Esophagus squamous epithelium (tissue), 5 donors: Measurements from ENCODE around the gene ENDOG. TPM values are rescaled to one million over a fixed set of nuclear protein-coding genes. Genes with fewer than 3 reads are reported as not detected.
"Not testable (repeated sequence)": the region's sequence is repeated elsewhere in the genome, so short reads cannot be mapped to it uniquely, and the experiment has no call there.

Experiments used
- DNase-seq: peaks from one replicate; lab custom pipeline; 2025; lab: John Stamatoyannopoulos, UW
- H3K27ac ChIP-seq, 4 donors: fragments of 200-600 bp; sonication (generic); one replicate each; pipeline ENCODE4 v1.5.1; 2016 to 2019; ENCODE audit warnings: mild to moderate bottlenecking in 1 of 4
- H3K27me3 ChIP-seq, 4 donors: fragments of 200-600 bp; sonication (generic); 1 replicate in 3 of 4; 2 replicates in 1 of 4; pipeline versions ENCODE4 v1.5.1 to v1.6.0; 2017 to 2021; ENCODE audit warnings: antibody characterized with exemption in 1 of 4
- H3K36me3 ChIP-seq, 3 donors: fragments of 200-600 bp; sonication (generic); one replicate each; pipeline ENCODE4 v1.5.1; 2016 to 2019
- H3K4me1 ChIP-seq, 3 donors: fragments of 200-600 bp; sonication (generic); one replicate each; pipeline ENCODE4 v1.5.1; 2017 to 2019
- H3K4me3 ChIP-seq, 4 donors: fragments of 200-600 bp; sonication (generic); 1 replicate in 3 of 4; 2 replicates in 1 of 4; pipeline ENCODE4 v1.5.1; 2016 to 2019; ENCODE audit warnings: mild to moderate bottlenecking in 2 of 4, moderate library complexity in 1 of 4
- H3K9me3 ChIP-seq, 3 donors: fragments of 200-600 bp; sonication (generic); one replicate each; pipeline ENCODE4 v1.5.1; 2016 to 2019
- POLR2A ChIP-seq, 4 donors: fragments of 450-650 bp; IDR thresholded peaks; one replicate each; pipeline ENCODE4 v1.6.1; 2017; ENCODE audit warnings: antibody characterized with exemption in 4 of 4, mild to moderate bottlenecking in 4 of 4, moderate library complexity in 3 of 4
- WGBS, 2 donors: methylation state at CpG; one replicate each; pipeline ENCODE4 v1.1.5; 2018; 5-methylcytosine and 5-hydroxymethylcytosine counted together
- intact Hi-C: fragments of 100-400 bp; cut with DNase I; formaldehyde crosslinking; loops from one replicate; pipeline ENCODE4 v1.15.0; 2022
- total RNA-seq, 4 donors: library from RNA; depleted of rRNA; stranded (reverse); fragments of >200 nt; gene quantifications; one replicate each; pipeline ENCODE4 v1.1.0, GENCODE V29; 2016
- TF ChIP-seq, protein P1 (sequence below), 6 experiments: fragments of 450-650 bp in 4 of 6; fragments of 200-600 bp in 2 of 6; sonication (generic) in 2 of 6; IDR thresholded peaks; one replicate each; pipeline ENCODE4 v1.5.1; 2016 to 2019; ENCODE audit warnings: antibody characterized with exemption in 6 of 6, mild to moderate bottlenecking in 4 of 6, moderate library complexity in 4 of 6
- donor health status: DM: yes; HTN: yes; CAD: no.

Gene ENDOG
- total RNA-seq, 4 donors from 2014 or later, result 21.2 to 40.1 (median 36.5) TPM

DNA sequence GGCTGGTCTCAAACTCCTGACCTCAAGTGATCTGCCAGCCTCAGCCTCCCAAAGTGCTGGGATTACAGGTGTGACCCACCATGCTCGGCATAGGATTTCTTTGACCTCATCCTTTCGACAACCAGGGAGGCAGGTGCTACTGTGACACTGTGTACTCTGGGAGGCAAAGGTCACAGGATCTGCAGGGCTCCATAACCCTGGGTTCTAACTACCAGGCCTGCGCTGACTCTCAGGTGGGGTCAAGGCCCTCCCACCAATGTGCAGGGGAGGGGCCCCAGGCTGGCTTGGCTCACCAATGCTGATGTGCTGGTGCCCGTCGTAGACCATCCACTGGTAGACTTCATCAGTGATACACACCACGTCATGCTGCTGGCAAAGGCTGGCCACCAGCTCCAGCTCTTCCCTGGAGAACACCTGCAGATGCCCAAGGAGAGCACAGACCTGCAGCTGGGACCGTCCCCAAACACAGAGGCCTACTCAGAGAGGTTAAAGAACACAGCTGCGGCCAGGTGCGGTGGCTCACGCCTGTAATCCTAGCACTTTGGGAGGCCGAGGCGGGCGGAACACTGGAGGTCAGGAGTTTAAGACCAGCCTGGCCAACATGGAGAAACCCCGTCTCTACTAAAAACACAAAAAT is 18.3 kb downstream of the ENDOG start:
- no peak for DNase-seq
- no peak overlapping the region for H3K27ac ChIP-seq
- intact Hi-C loops, result no loop called here
- H3K9me3 ChIP-seq, result no peaks in the 10 kb centered on the region
- peaks cover 0 to 82% (median 0%) of the 10 kb centered on the region in 3 donors for H3K36me3 ChIP-seq
- no peak overlapping the region for H3K4me3 ChIP-seq
- H3K4me1 ChIP-seq, result no peaks in the 10 kb centered on the region
- WGBS, 2 donors, result 73 to 100% methylated on average over 3 to 8 of the region's 14 CpGs
- H3K27me3 ChIP-seq, result no peaks in the 10 kb centered on the region
- TF ChIP-seq POLR2A (IDR thresholded peaks at IDR 0.05), result no peak
- TF ChIP-seq, protein P1, sequence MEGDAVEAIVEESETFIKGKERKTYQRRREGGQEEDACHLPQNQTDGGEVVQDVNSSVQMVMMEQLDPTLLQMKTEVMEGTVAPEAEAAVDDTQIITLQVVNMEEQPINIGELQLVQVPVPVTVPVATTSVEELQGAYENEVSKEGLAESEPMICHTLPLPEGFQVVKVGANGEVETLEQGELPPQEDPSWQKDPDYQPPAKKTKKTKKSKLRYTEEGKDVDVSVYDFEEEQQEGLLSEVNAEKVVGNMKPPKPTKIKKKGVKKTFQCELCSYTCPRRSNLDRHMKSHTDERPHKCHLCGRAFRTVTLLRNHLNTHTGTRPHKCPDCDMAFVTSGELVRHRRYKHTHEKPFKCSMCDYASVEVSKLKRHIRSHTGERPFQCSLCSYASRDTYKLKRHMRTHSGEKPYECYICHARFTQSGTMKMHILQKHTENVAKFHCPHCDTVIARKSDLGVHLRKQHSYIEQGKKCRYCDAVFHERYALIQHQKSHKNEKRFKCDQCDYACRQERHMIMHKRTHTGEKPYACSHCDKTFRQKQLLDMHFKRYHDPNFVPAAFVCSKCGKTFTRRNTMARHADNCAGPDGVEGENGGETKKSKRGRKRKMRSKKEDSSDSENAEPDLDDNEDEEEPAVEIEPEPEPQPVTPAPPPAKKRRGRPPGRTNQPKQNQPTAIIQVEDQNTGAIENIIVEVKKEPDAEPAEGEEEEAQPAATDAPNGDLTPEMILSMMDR (IDR thresholded peaks at IDR 0.05), result no peak

DNA sequence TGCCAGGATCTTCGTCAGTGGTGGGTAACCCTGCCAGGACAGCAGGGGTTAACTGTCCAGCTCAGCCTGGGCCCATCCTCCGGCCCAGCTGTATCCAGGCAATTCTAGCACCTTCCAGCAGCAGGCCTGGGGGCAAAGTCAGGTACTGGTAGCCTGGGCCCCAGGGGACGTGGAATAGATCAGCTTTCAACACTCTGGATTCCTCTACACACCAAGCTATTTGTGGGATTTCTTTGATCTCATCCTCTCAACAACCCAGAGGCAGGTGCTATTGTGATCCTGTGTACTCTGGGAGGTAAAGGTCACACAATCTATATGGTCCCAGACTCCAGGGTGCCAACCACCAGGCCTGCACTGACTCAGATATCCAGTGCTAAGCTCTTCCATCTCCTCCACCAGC is 20.0 kb downstream of the ENDOG start:
- 80 to 82% methylated on average over 3 of the region's 3 CpGs for WGBS, 2 donors
- intact Hi-C loops, result no loop called here

DNA sequence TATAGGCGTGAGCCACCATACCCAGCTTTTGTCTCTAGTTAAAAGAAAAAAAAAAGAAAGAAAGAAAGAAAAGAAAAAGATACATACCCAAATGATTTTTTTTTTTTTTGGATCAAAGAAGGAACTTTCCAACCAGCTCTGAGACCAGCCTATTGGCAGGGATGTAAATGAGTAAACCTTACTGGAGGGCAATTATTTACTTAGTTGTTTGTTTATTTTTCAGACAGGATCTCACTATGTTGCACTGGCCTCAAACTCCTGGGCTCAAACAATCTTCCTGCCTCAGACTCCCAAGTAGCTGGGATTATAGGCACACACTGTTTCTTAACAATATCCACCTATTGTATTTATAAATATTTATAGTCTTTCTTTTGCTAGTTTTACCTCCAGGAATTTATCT is 22.2 kb downstream of the ENDOG start:
- no peaks in the 10 kb centered on the region for H3K27me3 ChIP-seq
- intact Hi-C loops, result no loop called here
- 88 to 100% methylated on average over 1 of the region's 1 CpG for WGBS, 2 donors

More for the DNA sequence above, 20.0 kb downstream of the ENDOG start:
- DNase-seq, result no peak
- no peaks in the 10 kb centered on the region for H3K9me3 ChIP-seq
- TF ChIP-seq POLR2A (IDR thresholded peaks at IDR 0.05), result no peak
- TF ChIP-seq, protein P1 (IDR thresholded peaks at IDR 0.05), result no peak
- no peak overlapping the region for H3K4me3 ChIP-seq
- H3K27me3 ChIP-seq, result no peaks in the 10 kb centered on the region
- no peak overlapping the region for H3K27ac ChIP-seq
- peaks cover 0 to 89% (median 0%) of the 10 kb centered on the region in 3 donors for H3K36me3 ChIP-seq
- no peaks in the 10 kb centered on the region for H3K4me1 ChIP-seq

DNA sequence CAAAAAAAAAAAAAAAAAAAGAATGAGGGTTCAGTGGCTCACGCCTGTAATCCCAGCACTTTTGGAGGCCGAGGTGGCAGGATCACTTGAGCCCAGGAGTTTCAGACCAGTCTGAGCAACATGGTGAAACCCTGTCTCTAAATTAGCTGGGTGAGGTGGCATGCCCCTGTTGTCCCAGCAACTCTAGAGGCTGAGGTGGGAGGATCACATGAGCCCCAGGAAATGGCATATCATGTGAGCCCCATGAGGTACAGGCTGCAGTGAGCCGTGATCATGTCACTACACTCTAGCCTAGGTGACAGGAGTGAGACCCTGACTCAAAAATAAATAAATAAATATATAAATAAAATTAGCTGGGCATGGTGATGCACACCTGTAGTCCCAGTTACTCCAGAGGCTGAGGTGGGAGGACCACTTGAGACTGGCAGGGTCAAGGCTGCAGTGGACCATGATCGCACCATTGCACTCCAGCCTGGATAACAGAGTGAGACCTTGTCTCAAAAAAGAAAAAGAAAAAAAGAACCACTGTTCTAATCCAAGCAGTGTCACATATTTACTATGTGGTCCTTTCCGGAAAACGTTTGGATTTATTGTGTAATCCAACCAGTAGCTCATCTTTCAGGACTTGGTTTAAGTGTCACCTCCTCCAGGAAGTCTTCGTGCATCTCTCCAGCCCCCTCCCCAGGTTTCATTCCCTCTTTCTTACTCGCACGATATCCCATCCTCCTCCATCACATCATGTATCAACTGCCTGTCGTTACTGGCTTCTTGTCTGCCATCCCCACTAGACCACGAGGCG is 23.6 kb downstream of the ENDOG start:
- peaks cover 0 to 60% (median 0%) of the 10 kb centered on the region in 3 donors for H3K36me3 ChIP-seq
- H3K4me1 ChIP-seq, result peaks cover 8 to 25% (median 9%) of the 10 kb centered on the region in 3 donors
- no peak for TF ChIP-seq POLR2A (IDR thresholded peaks at IDR 0.05)
- TF ChIP-seq, protein P1 (IDR thresholded peaks at IDR 0.05), result no peak
- DNase-seq, result no peak
- H3K27ac ChIP-seq, result no peak overlapping the region
- 83 to 91% methylated on average over 12 of the region's 12 CpGs for WGBS, 2 donors
- H3K9me3 ChIP-seq, result no peaks in the 10 kb centered on the region
- no peak overlapping the region for H3K4me3 ChIP-seq
- intact Hi-C loops, result no loop called here
- H3K27me3 ChIP-seq, result no peaks in the 10 kb centered on the region

More for the DNA sequence above, 22.2 kb downstream of the ENDOG start:
- H3K36me3 ChIP-seq, result peaks cover 0 to 74% (median 0%) of the 10 kb centered on the region in 3 donors
- H3K9me3 ChIP-seq, result no peaks in the 10 kb centered on the region
- H3K4me1 ChIP-seq, result peaks cover 3 to 11% (median 4%) of the 10 kb centered on the region in 3 donors
- H3K4me3 ChIP-seq, result no peak overlapping the region
- no peak overlapping the region for H3K27ac ChIP-seq
- TF ChIP-seq, protein P1 (IDR thresholded peaks at IDR 0.05), result no peak
- TF ChIP-seq POLR2A (IDR thresholded peaks at IDR 0.05), result no peak
- DNase-seq, result no peak

DNA sequence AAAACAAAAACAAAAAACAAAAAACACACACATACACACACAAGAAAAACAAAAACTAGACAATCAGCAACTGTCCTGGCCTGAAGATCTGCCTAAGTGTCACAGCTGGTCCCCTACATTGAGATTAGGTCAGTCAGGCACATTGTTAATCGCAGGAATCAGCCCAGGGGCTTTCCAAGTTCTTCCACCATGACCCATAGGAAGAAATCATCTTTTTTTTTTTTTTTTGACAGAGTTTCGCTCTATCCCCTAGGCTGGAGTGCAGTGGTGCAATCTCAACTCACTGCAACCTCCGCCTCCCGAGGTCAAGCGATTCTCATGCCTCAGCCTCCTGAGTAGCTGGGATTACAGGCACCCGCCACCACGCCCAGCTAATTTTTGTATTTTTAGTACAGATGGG is 24.9 kb downstream of the ENDOG start:
- WGBS, 2 donors, result 90 to 96% methylated on average over 6 to 7 of the region's 7 CpGs
- intact Hi-C loops, H3K4me3 ChIP-seq: not testable (repeated sequence)

More for the DNA sequence above, 24.9 kb downstream of the ENDOG start:
- not testable (repeated sequence) for H3K27ac ChIP-seq, H3K27me3 ChIP-seq, H3K9me3 ChIP-seq, DNase-seq
- Histone ChIP-seq H3K4me1 (peaks cover 8 to 25% (median 9%) of the 10 kb centered on the region in 3 donors), H3K36me3 (peaks cover 0 to 48% (median 0%) of the 10 kb centered on the region in 3 donors)
